NCI-H2029 treated with DMSO at 0.1 percent for 48 hours (cell line): ENCODE results near the gene CPLX3.

ENCODE experiments used
- DNase-seq: peaks from one replicate; lab custom pipeline; 2025; lab: John Stamatoyannopoulos, UW

Gene CPLX3

GRCh38 chr15:74873036-74873755 is 46.8 kb downstream of the CPLX3 start, which contains the start of gene SCAMP2:
Gene SCAMP2 (minus strand): TSS chr15:74873365. CDS start chr15:74873255, 110 bp downstream.
- DNase-seq = peak; percentile 64

GRCh38 chr15:74873756-74874424 is 47.5 kb downstream of the CPLX3 start:
- DNase-seq = no peak

GRCh38 chr15:74878273-74878672 is 51.8 kb downstream of the CPLX3 start:
- DNase-seq = no peak
